ENCODE data around the gene FOXN4.
"Not testable (repeated sequence)": the region's sequence is repeated elsewhere in the genome, so short reads cannot be mapped to it uniquely, and the experiment has no call there.

Gene FOXN4

DNA sequence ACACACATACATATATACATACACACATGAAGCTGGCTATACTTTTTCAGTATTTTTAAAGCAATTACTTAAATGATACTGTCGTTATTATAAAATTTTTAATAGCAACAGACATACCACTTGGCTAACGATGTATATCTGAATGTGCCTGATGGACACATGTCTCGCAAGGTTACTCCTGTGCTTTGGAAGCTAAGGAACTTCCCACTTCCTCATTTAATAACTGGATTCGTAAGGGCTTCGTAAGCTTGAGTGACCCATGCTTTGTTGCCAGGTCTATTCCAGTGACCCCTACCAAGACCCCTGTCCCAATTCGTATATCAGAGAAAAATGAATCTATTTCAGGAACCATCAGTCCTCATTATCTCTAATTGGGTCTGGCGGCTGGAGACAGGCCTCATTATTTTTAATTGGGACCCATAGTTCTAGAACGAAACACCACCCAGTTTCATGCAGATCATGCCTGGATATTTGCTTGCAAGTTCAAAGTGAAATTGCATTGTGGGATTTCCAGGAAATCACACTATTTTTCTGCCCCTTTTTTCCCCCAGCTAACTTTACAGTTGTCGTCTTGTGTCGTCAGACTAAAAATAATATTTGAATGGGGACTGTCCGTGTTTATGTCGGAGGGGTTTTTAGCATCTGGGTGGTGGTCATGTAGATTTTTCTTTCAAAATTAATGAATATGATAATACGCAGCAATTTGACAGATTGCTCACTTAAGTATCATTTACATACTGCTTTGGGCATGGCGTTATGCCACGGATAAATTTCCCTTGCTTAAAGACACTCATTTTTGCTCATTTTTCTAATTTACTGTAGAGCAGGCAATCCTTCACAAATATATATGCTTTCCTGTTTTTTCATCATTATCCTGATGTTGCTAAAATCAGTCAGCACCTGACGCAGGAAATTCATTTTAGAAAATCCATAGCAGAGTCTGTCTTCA, 21.5 kb upstream of the FOXN4 start:
- no peak overlapping the region for H3K4me3 ChIP-seq (ENCODE audit: control insufficient read depth, low read depth, low read length)
- no peak for DNase-seq (ENCODE audit: low read depth)
- TF ChIP-seq, protein P1, sequence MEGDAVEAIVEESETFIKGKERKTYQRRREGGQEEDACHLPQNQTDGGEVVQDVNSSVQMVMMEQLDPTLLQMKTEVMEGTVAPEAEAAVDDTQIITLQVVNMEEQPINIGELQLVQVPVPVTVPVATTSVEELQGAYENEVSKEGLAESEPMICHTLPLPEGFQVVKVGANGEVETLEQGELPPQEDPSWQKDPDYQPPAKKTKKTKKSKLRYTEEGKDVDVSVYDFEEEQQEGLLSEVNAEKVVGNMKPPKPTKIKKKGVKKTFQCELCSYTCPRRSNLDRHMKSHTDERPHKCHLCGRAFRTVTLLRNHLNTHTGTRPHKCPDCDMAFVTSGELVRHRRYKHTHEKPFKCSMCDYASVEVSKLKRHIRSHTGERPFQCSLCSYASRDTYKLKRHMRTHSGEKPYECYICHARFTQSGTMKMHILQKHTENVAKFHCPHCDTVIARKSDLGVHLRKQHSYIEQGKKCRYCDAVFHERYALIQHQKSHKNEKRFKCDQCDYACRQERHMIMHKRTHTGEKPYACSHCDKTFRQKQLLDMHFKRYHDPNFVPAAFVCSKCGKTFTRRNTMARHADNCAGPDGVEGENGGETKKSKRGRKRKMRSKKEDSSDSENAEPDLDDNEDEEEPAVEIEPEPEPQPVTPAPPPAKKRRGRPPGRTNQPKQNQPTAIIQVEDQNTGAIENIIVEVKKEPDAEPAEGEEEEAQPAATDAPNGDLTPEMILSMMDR (conservative IDR thresholded peaks at IDR 0.05; ENCODE audit: control insufficient read depth, insufficient read depth, low read depth, low read length), result no peak

DNA sequence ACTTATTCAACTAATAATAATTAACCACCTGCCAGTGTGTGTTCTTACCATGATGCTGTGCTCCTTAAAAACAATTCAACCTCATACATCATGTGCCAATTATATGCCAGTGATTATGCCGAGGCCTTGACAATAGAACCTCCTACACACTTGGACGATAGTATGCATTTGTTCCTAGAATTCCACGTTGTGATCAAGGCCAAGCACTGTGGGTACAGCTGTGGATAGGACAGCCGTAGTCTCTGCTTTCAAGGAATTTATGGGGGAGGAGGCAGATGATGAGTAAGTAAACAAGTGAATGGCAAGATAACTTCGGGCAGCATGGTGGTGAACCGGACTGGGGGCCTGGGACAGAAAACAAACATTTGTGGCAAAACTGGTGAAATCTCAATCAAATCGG, 20.6 kb upstream of the FOXN4 start:
- DNase-seq (ENCODE audit: low read depth), result no peak
- TF ChIP-seq, protein P1 (conservative IDR thresholded peaks at IDR 0.05; ENCODE audit: control insufficient read depth, insufficient read depth, low read depth, low read length), result no peak
- no peak overlapping the region for H3K4me3 ChIP-seq (ENCODE audit: control insufficient read depth, low read depth, low read length)

DNA sequence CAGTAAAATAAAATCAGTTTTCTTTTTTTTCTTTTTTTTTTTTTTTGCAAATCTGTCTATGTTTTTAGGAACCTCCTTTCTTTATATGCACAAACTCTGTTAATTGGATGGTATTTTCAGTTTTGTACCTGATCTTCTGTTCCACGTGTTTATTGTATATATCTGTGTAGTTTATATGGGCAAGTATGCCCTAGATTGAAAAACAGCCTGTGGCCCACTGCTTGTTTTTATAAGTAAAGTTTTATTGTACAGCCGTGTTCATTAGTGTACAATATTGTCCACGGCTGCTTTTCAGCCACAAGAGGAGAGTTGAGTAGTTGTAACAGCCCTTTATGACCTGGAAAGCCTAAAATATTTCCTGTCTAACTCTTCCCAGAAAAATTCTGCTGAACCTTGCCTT, 19.9 kb upstream of the FOXN4 start:
- DNase-seq (ENCODE audit: low read depth), result no peak
- TF ChIP-seq, protein P1 (conservative IDR thresholded peaks at IDR 0.05; ENCODE audit: control insufficient read depth, insufficient read depth, low read depth, low read length), result no peak
- no peak overlapping the region for H3K4me3 ChIP-seq (ENCODE audit: control insufficient read depth, low read depth, low read length)

DNA sequence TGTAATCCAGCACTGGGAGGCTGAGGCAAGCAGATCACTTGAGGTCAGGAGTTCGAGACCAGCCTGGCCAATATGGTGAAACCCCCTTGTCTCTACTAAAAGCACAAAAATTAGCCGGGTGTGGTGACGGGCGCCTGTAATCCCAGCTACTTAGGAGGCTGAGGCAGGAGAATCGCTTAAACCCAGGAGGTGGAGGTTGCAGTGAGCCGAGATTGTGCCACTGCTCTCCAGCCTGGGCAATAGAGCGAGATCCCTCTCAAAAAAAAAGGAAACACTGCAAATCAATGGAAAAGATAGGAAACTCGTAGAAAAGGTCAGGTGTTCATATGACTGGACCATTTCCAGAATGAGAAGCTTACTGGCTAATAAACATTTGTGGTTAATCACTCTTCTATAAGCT, 12.2 kb upstream of the FOXN4 start:
- not testable (repeated sequence) for H3K4me3 ChIP-seq (ENCODE audit: control insufficient read depth, low read depth, low read length); DNase-seq (ENCODE audit: low read depth)

DNA sequence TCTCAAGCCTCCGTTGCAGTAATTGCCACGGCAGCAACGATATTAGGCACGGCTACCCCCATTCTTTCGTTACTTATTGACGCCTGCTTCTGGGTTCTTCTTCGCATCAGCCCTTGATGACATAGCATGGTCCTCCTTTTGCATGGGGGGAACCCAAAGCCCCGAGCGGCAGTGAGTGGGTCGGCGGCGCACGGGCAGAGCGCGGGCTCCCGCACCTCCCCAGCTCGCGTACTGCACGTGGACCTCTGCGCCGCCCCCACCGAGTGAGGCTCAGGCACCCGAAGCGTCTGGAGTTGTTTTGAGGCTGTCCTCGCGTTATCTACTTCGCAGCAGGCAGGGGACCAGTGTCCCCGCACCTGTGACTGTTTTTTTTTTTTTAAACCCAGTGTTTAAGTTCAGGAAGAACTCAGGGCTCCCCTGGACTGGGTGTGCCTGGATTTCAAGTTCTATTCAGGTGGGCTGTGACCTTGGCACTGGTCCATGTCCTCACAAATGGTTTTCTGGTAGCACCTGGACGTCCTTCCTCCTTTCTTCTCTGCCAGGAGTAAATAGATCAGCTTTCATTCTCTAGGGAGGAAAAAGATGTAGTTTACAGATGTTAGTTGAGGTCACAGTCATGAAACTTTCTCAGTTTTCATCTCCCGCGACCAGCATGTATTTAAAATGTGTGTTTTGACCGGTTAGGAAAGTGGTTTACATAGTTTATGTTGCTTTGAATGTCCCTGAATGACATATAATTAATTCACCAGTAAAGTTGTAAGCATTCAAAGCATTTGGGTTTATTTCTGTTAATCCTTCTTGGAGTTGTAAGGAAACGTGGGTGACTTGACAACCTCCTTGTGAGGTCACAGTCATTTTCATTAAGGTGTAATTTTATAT, 1.4 kb upstream of the FOXN4 start:
- TF ChIP-seq, protein P1 (conservative IDR thresholded peaks at IDR 0.05; ENCODE audit: control insufficient read depth, insufficient read depth, low read depth, low read length), result no peak
- no peak overlapping the region for H3K4me3 ChIP-seq (ENCODE audit: control insufficient read depth, low read depth, low read length)
- DNase-seq (ENCODE audit: low read depth), result no peak

DNA sequence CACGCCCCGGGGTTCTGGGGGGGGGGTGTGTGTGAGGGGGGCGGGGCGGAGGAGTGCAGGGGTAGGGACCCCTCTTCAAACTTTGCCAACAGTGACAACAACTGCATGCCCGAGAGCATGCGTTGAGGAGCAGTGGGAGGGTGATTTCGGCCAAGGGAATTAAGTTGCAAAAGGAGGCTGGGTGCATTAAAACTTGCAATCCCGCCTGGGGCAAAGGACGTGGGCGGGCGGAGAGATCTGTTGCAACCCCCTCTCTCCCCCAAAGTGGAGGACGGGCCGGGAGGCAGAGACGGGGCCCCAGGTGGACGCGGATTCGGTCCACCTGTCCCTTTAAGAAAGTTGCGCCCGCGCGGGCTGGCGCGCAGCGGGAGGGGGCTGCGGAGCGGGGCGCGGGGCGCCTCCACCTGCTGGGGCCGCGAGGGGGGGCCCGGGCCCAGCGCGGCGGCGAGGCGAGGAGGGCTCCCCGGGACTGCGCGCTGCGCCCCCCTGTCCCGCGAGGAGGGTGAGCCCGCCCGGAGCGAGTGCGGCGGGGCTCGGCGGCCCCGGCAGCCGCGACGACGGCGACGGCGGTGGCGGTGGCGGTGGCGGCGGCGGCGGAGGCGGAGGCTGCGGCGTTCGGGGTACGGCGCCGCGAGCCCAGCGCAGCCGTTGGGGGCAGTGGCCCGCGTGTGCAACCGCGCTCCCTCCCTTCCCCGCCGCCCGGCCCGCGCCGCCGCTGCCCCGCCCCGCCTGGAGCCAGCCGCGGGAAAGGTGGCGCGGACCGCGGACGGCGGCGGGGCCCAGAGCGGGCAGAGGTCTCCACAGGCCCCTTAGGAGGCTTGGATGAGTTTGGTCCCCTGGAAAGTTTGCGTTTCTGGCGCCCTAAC, 530 bp upstream of the FOXN4 start:
- no peak for DNase-seq (ENCODE audit: low read depth)
- no peak overlapping the region for H3K4me3 ChIP-seq (ENCODE audit: control insufficient read depth, low read depth, low read length)
- TF ChIP-seq, protein P1 (conservative IDR thresholded peaks at IDR 0.05; ENCODE audit: control insufficient read depth, insufficient read depth, low read depth, low read length), result no peak
